Liver (tissue), 9 donors: ENCODE measurements around the gene CBFA2T2. TPM values are rescaled to one million over a fixed set of nuclear protein-coding genes. Genes with fewer than 3 reads are reported as not detected.

Source experiments
- DNase-seq: peaks from one replicate; pipeline ENCODE4 v3.0.0-alpha.2; 2017; ENCODE audit warnings: low spot score
- H3K27ac ChIP-seq, 2 donors: one replicate each; pipeline ENCODE4 v1.7.0; 2013; ENCODE audit warnings: inconsistent platforms in 2 of 2, low read length in 2 of 2, control low read depth in 1 of 2, low read depth in 1 of 2, mild to moderate bottlenecking in 1 of 2
- H3K27me3 ChIP-seq, 4 donors: one replicate each; pipeline versions ENCODE4 v1.6.1 to v1.7.0; 2013; ENCODE audit warnings: low read length in 3 of 4, inconsistent platforms in 1 of 4, mild to moderate bottlenecking in 1 of 4, moderate library complexity in 1 of 4; ENCODE audit not compliant: control insufficient read depth in 4 of 4, insufficient read depth in 4 of 4
- H3K36me3 ChIP-seq, 4 donors: one replicate each; pipeline versions ENCODE4 v1.6.1 to v1.7.0; 2013; ENCODE audit warnings: low read length in 3 of 4, mild to moderate bottlenecking in 3 of 4, low read depth in 1 of 4, moderate library complexity in 1 of 4; ENCODE audit not compliant: control insufficient read depth in 4 of 4, insufficient read depth in 3 of 4
- H3K4me1 ChIP-seq, 4 donors: one replicate each; pipeline versions ENCODE4 v1.6.1 to v1.7.0; 2013; ENCODE audit warnings: low read length in 3 of 4, mild to moderate bottlenecking in 3 of 4, moderate library complexity in 1 of 4; ENCODE audit not compliant: control insufficient read depth in 4 of 4, insufficient read depth in 4 of 4
- H3K4me3 ChIP-seq, 3 donors: one replicate each; pipeline versions ENCODE4 v1.6.1 to v1.7.0; 2013; ENCODE audit warnings: low read length in 3 of 3, control low read depth in 1 of 3, low read depth in 1 of 3, mild to moderate bottlenecking in 1 of 3
- H3K9ac ChIP-seq, 2 donors: one replicate each; pipeline ENCODE4 v1.7.0; 2013; ENCODE audit warnings: low read length in 2 of 2, mild to moderate bottlenecking in 2 of 2, moderate library complexity in 2 of 2, control low read depth in 1 of 2, low read depth in 1 of 2
- H3K9me3 ChIP-seq, 4 donors: one replicate each; pipeline versions ENCODE4 v1.6.1 to v1.7.0; 2013; ENCODE audit warnings: low read length in 3 of 4; ENCODE audit not compliant: control insufficient read depth in 4 of 4
- ATF3 ChIP-seq: IDR thresholded peaks from 2 replicates; pipeline ENCODE4 v1.6.1; 2016; ENCODE audit warnings: antibody characterized with exemption
- FOXA1 ChIP-seq: IDR thresholded peaks from 2 replicates; pipeline ENCODE4 v1.6.1; 2016; ENCODE audit warnings: antibody characterized with exemption
- GABPA ChIP-seq, 2 donors: IDR thresholded peaks in 1 of 2; conservative IDR thresholded peaks in 1 of 2; 2 replicates each; pipeline ENCODE4 v1.6.1; 2016; ENCODE audit warnings: antibody characterized with exemption in 2 of 2, mild to moderate bottlenecking in 1 of 2, moderate library complexity in 1 of 2
- HNF4A ChIP-seq, 2 donors: conservative IDR thresholded peaks; 2 replicates each; pipeline ENCODE4 v1.6.1; 2016; ENCODE audit warnings: antibody characterized with exemption in 2 of 2, mild to moderate bottlenecking in 2 of 2
- HNF4G ChIP-seq: IDR thresholded peaks from 2 replicates; pipeline ENCODE4 v1.6.1; 2016; ENCODE audit warnings: antibody characterized with exemption
- JUND ChIP-seq, 2 donors: IDR thresholded peaks; 2 replicates each; pipeline ENCODE4 v1.6.1; 2016; ENCODE audit warnings: antibody characterized with exemption in 2 of 2
- MAX ChIP-seq: IDR thresholded peaks from 2 replicates; pipeline ENCODE4 v1.6.1; 2016; ENCODE audit warnings: antibody characterized with exemption
- NR2F2 ChIP-seq: IDR thresholded peaks from 2 replicates; pipeline ENCODE4 v1.6.1; 2016; ENCODE audit warnings: antibody characterized with exemption
- RAD21 ChIP-seq, 2 donors: IDR thresholded peaks; 2 replicates each; pipeline ENCODE4 v1.6.1; 2016; ENCODE audit warnings: antibody characterized with exemption in 2 of 2, mild to moderate bottlenecking in 2 of 2
- REST ChIP-seq: IDR thresholded peaks from 2 replicates; pipeline ENCODE4 v1.6.1; 2016; ENCODE audit warnings: antibody characterized with exemption, mild to moderate bottlenecking
- RXRA ChIP-seq, 2 donors: IDR thresholded peaks; 2 replicates each; pipeline ENCODE4 v1.6.1; 2017 to 2018; ENCODE audit warnings: antibody characterized with exemption in 2 of 2, mild to moderate bottlenecking in 1 of 2
- SP1 ChIP-seq: IDR thresholded peaks from 2 replicates; pipeline ENCODE4 v1.6.1; 2018; ENCODE audit warnings: antibody characterized with exemption, mild to moderate bottlenecking
- TAF1 ChIP-seq: conservative IDR thresholded peaks from 2 replicates; pipeline ENCODE4 v1.6.1; 2016; ENCODE audit warnings: antibody characterized with exemption, mild to moderate bottlenecking
- YY1 ChIP-seq: IDR thresholded peaks from 2 replicates; pipeline ENCODE4 v1.6.1; 2016; ENCODE audit warnings: antibody characterized with exemption, mild to moderate bottlenecking
- ZBTB33 ChIP-seq: IDR thresholded peaks from 2 replicates; pipeline ENCODE4 v1.6.1; 2016; ENCODE audit warnings: antibody characterized with exemption
- WGBS: extraction: QIAGEN DNeasy Blood & Tissue Kit; methylation state at CpG from one replicate; pipeline ENCODE4 v1.1.7; 2013; 5-methylcytosine and 5-hydroxymethylcytosine counted together
- polyA plus RNA-seq, 2 donors: library from polyadenylated mRNA; stranded (reverse) in 1 of 2; unstranded in 1 of 2; fragments of 200-250 nt in 1 of 2; fragments of >200 nt in 1 of 2; fragmentation: Nextera tagmentation in 1 of 2; extraction: Ambion mirVana in 1 of 2; gene quantifications; one replicate each; pipeline versions ENCODE4 v1.2.1 to v1.2.3, GENCODE V29; 2013 to 2015
- total RNA-seq, 2 donors: library from RNA; depleted of rRNA; stranded (reverse); fragments of >200 nt; gene quantifications; one replicate each; pipeline ENCODE4 v1.2.3, GENCODE V29; 2014
- donor health status: healthy.
- donor health status: healthy.
- donor health status: healthy.
- donor health status: healthy.
- donor health status: healthy.

The CBFA2T2 gene
- total and polyA plus RNA-seq, 4 donors = 2.0 to 5.5 (median 5.3) TPM

- peak; percentile 100 for DNase-seq
- Histone ChIP-seq H3K27me3 (no peaks in the 10 kb centered on the region), H3K27ac (peak overlapping the region; percentile 96 to 98), H3K36me3 (no peaks in the 10 kb centered on the region), H3K9ac (peak overlapping the region; percentile 86 to 93), H3K4me3 (peak overlapping the region; percentile 54 to 98 (median 55)), H3K4me1 (peaks cover 2 to 11% (median 9%) of the 10 kb centered on the region in 4 donors), H3K9me3 (no peaks in the 10 kb centered on the region)
- TF ChIP-seq SP1 (peak; percentile 80), ZBTB33 (peak; percentile 54), REST (peak; percentile 93), FOXA1 (no peak), YY1 (peak; percentile 66), RXRA (IDR thresholded peaks at IDR 0.05) (peak; percentile 33 to 51), RAD21 (IDR thresholded peaks at IDR 0.05) (peak; percentile 39 to 54), NR2F2 (no peak), GABPA (IDR thresholded peaks at IDR 0.05 in 1 of 2, conservative IDR thresholded peaks at IDR 0.05 in 1 of 2) (peak; percentile 14 to 76), ATF3 (peak; percentile 49), JUND (IDR thresholded peaks at IDR 0.05) (peak in 1 of 2 donors; percentile 37), TAF1 (no peak), MAX (no peak)
- WGBS = 2% methylated on average over 36 of the region's 36 CpGs
These were observed 337 bp upstream of the CBFA2T2 start for GRCh38 chr20:33489495-33490022.

DNA sequence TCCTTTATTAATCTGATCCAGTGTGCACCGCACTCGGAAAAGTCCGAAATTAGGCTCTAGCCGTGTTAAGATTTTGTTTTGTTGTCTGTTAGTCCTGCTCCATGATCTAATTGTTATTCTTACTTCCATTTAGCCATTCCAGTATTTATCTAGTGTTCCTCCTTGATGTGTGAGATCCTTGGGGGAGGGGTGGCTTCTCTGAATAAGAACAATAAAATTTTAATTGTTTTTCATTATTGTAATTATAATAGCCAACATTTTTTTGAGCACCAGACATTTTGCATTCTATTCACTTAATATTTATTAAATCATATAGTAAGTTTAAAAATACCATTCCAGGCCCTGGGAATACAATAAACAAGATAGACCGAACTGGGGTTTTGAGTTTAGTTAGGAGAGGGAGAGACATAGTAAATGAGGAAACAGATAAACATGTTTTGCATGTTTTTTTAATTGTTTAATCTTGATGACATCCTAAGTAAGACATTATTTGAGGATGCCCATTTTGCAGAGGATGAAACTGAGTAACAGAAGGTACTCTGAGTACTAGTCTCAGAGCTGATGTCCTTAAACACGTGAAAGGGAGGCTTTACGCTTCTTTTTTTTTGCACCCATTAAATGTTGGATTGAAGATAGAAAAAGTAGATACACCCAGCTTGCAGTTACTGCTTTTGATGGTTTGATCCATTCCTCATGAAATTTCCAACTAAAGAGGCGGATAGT lies 1.2 kb downstream of the CBFA2T2 start:
- 59% methylated on average over 8 of the region's 8 CpGs for WGBS
- Histone ChIP-seq H3K9ac (peak overlapping the region; percentile 83 to 86), H3K4me3 (peak overlapping the region; percentile 75 to 98 (median 95)), H3K27me3 (no peaks in the 10 kb centered on the region), H3K27ac (peak overlapping the region; percentile 85 to 90), H3K9me3 (no peaks in the 10 kb centered on the region), H3K4me1 (peaks cover 2 to 11% (median 9%) of the 10 kb centered on the region in 4 donors), H3K36me3 (peaks cover 0 to 1% (median 0%) of the 10 kb centered on the region in 4 donors)
- no peak for DNase-seq
- no peak for TF ChIP-seq RXRA (IDR thresholded peaks at IDR 0.05)
- no peak for TF ChIP-seq JUND (IDR thresholded peaks at IDR 0.05)
- TF ChIP-seq ZBTB33 = no peak
- TF ChIP-seq MAX = no peak
- no peak for TF ChIP-seq RAD21 (IDR thresholded peaks at IDR 0.05)
- TF ChIP-seq YY1 = no peak
- TF ChIP-seq SP1 = no peak
- no peak for TF ChIP-seq HNF4G
- no peak for TF ChIP-seq REST
- TF ChIP-seq ATF3 = no peak
- no peak for TF ChIP-seq TAF1
- TF ChIP-seq FOXA1 = no peak
- TF ChIP-seq HNF4A (conservative IDR thresholded peaks at IDR 0.05) = no peak
